ENCODE data around the gene MAML3. TPM values are rescaled to one million over a fixed set of nuclear protein-coding genes. Genes with fewer than 3 reads are reported as not detected.

MAML3 gene
- total RNA-seq, 1 donor from 2014 or later, result 0.79 TPM

GRCh38 chr4:140070973-140071372, 83.0 kb downstream of the MAML3 start:
- H3K27me3 ChIP-seq (ENCODE audit: control insufficient read depth, insufficient read depth, low read length), result no peaks in the 10 kb centered on the region
- H3K4me3 ChIP-seq (ENCODE audit: low read depth, low read length), result no peak overlapping the region
- H3K36me3 ChIP-seq (ENCODE audit: control insufficient read depth, insufficient read depth, low read length), result no peaks in the 10 kb centered on the region
- no peak for TF ChIP-seq CTCF (IDR thresholded peaks at IDR 0.05; ENCODE audit: insufficient read depth, low read length, severe bottlenecking)
- DNase-seq (ENCODE audit: low read depth), result no peak
- FAIRE-seq, result no peak

- Histone ChIP-seq H3K36me3 (ENCODE audit: control insufficient read depth, insufficient read depth, low read length) (no peaks in the 10 kb centered on the region), H3K27me3 (ENCODE audit: control insufficient read depth, insufficient read depth, low read length) (no peaks in the 10 kb centered on the region), H3K4me3 (ENCODE audit: low read depth, low read length) (no peak overlapping the region)
- no peak for TF ChIP-seq CTCF (IDR thresholded peaks at IDR 0.05; ENCODE audit: insufficient read depth, low read length, severe bottlenecking)
- FAIRE-seq (no peak), DNase-seq (ENCODE audit: low read depth) (no peak)
Measured at GRCh38 chr4:140070366-140070765, 83.6 kb downstream of the MAML3 start.

GRCh38 chr4:140069066-140069465, 84.9 kb downstream of the MAML3 start:
- Histone ChIP-seq H3K36me3 (ENCODE audit: control insufficient read depth, insufficient read depth, low read length) (no peaks in the 10 kb centered on the region), H3K27me3 (ENCODE audit: control insufficient read depth, insufficient read depth, low read length) (no peaks in the 10 kb centered on the region), H3K4me3 (ENCODE audit: low read depth, low read length) (no peak overlapping the region)
- TF ChIP-seq CTCF (IDR thresholded peaks at IDR 0.05; ENCODE audit: insufficient read depth, low read length, severe bottlenecking), result no peak
- no peak for FAIRE-seq
- DNase-seq (ENCODE audit: low read depth), result peak; percentile 47

- DNase-seq (ENCODE audit: low read depth) (no peak), FAIRE-seq (no peak)
- H3K36me3 ChIP-seq (ENCODE audit: control insufficient read depth, insufficient read depth, low read length), result no peaks in the 10 kb centered on the region
- no peaks in the 10 kb centered on the region for H3K27me3 ChIP-seq (ENCODE audit: control insufficient read depth, insufficient read depth, low read length)
- no peak for TF ChIP-seq CTCF (IDR thresholded peaks at IDR 0.05; ENCODE audit: insufficient read depth, low read length, severe bottlenecking)
- no peak overlapping the region for H3K4me3 ChIP-seq (ENCODE audit: low read depth, low read length)
Measured at GRCh38 chr4:140068271-140068670, 85.7 kb downstream of the MAML3 start.

DNA sequence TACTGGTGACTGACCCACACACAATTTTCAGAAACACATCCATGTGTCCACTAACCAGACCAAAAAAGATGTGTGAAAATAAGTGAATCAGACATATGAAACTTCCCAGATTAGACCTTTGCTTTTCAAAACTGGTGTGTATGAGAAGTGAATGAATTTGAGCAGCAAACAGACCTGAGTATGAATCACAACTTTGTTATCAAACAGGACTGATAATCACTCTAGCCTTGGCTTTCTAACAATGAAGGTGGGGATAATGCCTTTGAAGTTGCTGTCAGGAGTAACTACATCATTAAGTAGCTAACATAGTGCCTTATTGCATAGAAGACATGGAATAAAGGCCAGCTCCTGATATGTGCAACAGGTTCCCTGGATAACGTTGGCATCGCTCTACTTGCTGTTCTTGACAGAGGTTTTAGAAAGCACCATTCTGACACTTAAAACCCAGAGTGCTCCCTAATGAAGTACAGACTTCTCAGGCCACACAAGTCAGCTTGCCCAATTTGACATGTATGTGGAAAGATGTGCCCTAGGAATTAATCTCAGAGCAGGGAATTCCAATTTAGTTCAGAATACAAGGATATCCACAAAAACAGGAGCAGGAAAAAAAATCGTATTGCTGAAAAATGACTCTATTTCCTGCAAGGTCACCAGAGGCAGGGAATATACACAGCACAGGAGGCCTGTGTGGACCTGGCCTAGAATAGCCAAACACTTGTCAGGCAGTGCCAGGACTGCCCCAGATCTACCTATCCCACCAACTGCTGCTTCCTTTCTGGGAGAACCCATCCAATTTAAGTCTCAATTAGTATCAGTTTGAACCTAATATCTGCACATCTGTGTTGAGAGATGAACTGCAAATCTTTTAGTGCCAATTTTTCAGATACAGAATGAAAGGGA, 87.7 kb downstream of the MAML3 start:
- Histone ChIP-seq H3K27me3 (ENCODE audit: control insufficient read depth, insufficient read depth, low read length) (no peaks in the 10 kb centered on the region), H3K36me3 (ENCODE audit: control insufficient read depth, insufficient read depth, low read length) (no peaks in the 10 kb centered on the region), H3K4me3 (ENCODE audit: low read depth, low read length) (no peak overlapping the region)
- FAIRE-seq (peak; percentile 43), DNase-seq (ENCODE audit: low read depth) (no peak)
- no peak for TF ChIP-seq CTCF (IDR thresholded peaks at IDR 0.05; ENCODE audit: insufficient read depth, low read length, severe bottlenecking)

Data from bronchial epithelial cell (primary cell).